ENCODE data around the gene AJUBA.
"Not testable (repeated sequence)": the region's sequence is repeated elsewhere in the genome, so short reads cannot be mapped to it uniquely, and the experiment has no call there.

AJUBA gene

GRCh38 chr14:22972313-22972930 is 9.9 kb downstream of the AJUBA start:
- peaks cover 21% of the 10 kb centered on the region for H3K4me1 ChIP-seq (ENCODE audit: insufficient read depth, low read length)
- peaks cover 71% of the 10 kb centered on the region for H3K36me3 ChIP-seq (ENCODE audit: insufficient read depth, low read length)
- H3K9me3 ChIP-seq (ENCODE audit: low read length), result no peaks in the 10 kb centered on the region
- no peaks in the 10 kb centered on the region for H3K27me3 ChIP-seq (ENCODE audit: insufficient read depth, low read length)
- H3K4me3 ChIP-seq (ENCODE audit: low read length), result no peak overlapping the region
- H2AFZ ChIP-seq (ENCODE audit: low read depth, low read length), result no peak overlapping the region

DNA sequence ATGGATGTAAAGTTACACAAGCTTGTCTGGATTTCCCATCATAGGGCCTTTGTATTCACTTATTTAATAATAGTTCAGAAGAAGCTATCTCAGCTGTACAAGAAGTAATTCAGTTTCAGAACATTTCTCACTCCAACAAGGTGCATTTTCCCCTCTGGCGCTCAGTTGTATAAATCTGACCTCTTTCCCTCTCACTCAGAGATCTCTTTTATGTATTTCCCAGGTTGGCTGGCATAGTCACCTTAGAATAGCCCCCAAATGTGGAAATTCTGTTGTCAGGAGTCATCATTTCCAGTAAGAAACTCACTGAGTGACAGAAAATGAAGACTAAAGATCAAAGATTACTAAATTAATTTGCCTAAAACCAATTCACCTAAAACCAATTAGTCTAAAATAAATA is 11.2 kb downstream of the AJUBA start:
- Histone ChIP-seq H3K4me1 (ENCODE audit: insufficient read depth, low read length) (peaks cover 8% of the 10 kb centered on the region), H3K36me3 (ENCODE audit: insufficient read depth, low read length) (peaks cover 58% of the 10 kb centered on the region), H3K4me3 (ENCODE audit: low read length) (no peak overlapping the region), H2AFZ (ENCODE audit: low read depth, low read length) (no peak overlapping the region), H3K9me3 (ENCODE audit: low read length) (no peaks in the 10 kb centered on the region), H3K27me3 (ENCODE audit: insufficient read depth, low read length) (no peaks in the 10 kb centered on the region)

DNA sequence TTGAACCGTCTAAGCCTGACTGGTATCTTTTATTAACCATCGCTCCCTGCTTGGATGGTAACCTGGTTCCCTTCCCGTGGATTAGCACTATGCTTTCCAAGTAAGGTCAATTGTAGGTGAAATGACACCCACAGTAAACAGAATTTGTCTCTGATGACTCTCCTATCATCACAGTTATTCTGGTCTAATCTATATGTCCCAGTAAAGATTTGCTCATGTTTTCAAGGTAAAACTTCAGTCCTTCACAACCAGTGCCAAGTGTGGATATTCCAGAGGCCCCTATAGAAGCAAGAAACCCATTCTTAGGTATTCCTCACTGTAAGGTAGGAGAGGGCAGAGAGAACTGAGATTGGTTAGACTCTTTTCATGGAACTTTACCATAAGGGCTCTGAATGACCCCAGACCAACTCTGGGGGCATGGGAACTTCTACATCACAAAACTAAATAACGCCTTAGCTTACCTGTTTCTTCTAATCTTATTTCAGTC is 15.5 kb downstream of the AJUBA start:
- peaks cover 20% of the 10 kb centered on the region for H3K36me3 ChIP-seq (ENCODE audit: insufficient read depth, low read length)
- no peak overlapping the region for H3K4me3 ChIP-seq (ENCODE audit: low read length)
- H3K27me3 ChIP-seq (ENCODE audit: insufficient read depth, low read length), result no peaks in the 10 kb centered on the region
- no peaks in the 10 kb centered on the region for H3K4me1 ChIP-seq (ENCODE audit: insufficient read depth, low read length)
- H3K9me3 ChIP-seq (ENCODE audit: low read length), result no peaks in the 10 kb centered on the region
- no peak overlapping the region for H2AFZ ChIP-seq (ENCODE audit: low read depth, low read length)

DNA sequence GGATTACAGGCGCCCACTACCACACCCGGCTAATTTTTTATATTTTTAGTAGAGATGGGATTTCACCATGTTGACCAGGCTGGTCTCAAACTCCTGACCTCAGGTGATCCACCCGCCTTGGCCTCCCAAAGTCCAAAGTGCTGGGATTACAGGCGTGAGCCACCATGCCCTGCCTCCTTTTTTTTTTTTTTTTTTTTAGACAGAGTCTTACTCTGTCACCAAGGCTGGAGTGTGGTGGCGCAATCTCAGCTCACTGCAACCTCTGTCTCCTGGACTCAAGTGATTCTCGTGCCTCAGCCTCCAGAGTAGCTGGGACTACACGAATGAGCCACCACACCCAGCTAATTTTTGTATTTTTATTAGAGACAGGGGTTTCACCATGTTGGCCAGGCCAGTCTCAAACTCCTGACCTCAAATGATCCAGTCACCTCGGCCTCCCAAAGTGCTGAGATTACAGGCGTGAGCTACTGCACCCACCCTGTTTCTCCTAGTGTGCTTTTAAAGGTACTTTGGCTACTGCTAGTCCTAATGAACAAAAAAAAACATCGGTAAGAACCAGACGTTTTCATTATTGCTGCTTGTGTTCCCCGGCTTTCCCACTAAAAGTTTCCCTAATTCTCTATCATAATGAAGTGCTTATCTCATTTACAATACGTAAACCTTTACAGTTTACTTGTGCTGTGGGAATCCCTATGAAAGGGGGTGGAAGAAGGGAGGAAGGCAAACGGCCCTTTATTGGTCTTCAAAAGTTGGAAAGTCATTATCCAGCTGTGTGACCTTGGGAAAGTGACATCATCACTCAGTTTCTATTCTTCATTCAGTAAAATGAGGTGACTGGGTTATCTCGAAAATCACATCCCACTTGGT is 16.2 kb downstream of the AJUBA start:
- not testable (repeated sequence) for H3K27me3 ChIP-seq (ENCODE audit: insufficient read depth, low read length)
- H3K36me3 ChIP-seq (ENCODE audit: insufficient read depth, low read length), result peaks cover 13% of the 10 kb centered on the region

DNA sequence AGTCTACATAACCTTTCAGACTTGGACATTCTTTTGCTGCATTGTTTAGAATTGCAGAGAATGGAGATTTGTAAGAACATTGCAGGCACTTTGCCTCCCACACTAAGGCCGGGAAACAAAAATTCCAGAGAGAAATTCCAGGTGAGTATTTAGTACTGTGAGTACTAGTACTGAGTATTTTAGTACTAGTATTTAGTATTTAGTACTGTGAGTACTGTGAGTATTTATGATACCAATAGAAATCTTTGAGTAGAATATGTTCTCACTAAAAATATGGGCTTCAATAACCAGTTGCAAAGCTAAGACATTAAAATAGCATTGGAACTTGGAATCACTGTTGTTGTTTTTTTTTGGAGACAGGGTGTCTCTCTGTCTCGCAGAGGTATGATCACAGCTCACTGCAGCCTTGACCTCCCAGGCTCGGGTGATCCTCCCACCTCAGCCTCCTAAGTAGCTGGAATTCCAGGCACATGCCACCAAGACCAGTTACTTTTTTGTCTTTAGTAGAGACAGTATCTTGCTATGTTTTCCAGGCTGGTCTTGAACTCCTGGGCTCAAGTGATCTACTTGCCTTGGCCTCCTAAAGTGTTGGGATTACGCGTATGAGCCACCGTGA is 20.2 kb downstream of the AJUBA start:
- Histone ChIP-seq H3K4me1 (ENCODE audit: insufficient read depth, low read length) (no peaks in the 10 kb centered on the region), H3K9me3 (ENCODE audit: low read length) (no peaks in the 10 kb centered on the region), H3K4me3 (ENCODE audit: low read length) (no peak overlapping the region), H3K27me3 (ENCODE audit: insufficient read depth, low read length) (no peaks in the 10 kb centered on the region), H3K36me3 (ENCODE audit: insufficient read depth, low read length) (no peaks in the 10 kb centered on the region), H2AFZ (ENCODE audit: low read depth, low read length) (no peak overlapping the region)

More for the DNA sequence above, 16.2 kb downstream of the AJUBA start:
- H3K9me3 ChIP-seq (ENCODE audit: low read length); H3K4me3 ChIP-seq (ENCODE audit: low read length); H3K4me1 ChIP-seq (ENCODE audit: insufficient read depth, low read length); H2AFZ ChIP-seq (ENCODE audit: low read depth, low read length): not testable (repeated sequence)

DNA sequence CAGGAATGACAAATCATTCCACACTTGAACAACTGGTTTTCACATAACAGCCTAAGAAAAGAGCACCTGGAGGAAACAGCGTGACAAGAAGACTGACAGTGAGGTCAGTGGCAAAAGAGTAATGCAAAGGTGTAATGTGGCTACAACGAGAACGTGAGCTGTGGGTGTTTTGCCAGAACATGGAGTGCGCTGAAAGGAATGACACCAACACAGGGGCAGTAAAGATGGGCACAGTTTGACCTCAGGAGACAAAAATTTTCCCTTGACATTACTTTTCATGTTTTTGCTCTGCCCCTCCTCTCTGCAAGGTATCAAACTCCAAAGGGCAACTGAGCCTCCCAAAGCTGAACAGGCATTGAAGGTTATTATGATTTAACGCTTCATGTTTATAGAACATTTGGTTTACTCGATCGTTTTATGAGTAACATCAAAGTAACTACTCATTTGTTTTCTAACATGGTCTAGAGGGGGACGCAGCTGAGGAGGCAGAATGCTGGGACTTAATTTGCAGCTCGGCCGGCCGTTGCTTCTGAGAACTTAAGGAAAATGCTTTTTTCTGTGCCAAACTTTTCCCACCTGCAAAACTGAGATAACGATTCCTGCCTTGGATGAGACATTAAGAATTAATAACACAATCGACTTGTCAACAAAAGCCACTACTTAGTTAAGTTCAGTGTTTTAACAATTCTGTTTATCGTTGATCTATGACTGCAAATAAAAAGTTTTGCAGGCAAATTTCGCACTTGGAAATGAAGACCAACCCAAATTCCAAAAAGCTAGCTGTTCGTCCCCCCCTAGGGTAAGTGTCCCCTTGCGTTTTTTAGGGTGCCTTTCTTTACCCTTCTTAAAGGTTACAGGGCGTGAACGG is 26.4 kb downstream of the AJUBA start:
- Histone ChIP-seq H3K27me3 (ENCODE audit: insufficient read depth, low read length) (no peaks in the 10 kb centered on the region), H3K4me3 (ENCODE audit: low read length) (peak overlapping the region; percentile 54), H3K9me3 (ENCODE audit: low read length) (no peaks in the 10 kb centered on the region), H3K36me3 (ENCODE audit: insufficient read depth, low read length) (peaks cover 20% of the 10 kb centered on the region), H3K4me1 (ENCODE audit: insufficient read depth, low read length) (peaks cover 11% of the 10 kb centered on the region), H2AFZ (ENCODE audit: low read depth, low read length) (peak overlapping the region; percentile 98)

DNA sequence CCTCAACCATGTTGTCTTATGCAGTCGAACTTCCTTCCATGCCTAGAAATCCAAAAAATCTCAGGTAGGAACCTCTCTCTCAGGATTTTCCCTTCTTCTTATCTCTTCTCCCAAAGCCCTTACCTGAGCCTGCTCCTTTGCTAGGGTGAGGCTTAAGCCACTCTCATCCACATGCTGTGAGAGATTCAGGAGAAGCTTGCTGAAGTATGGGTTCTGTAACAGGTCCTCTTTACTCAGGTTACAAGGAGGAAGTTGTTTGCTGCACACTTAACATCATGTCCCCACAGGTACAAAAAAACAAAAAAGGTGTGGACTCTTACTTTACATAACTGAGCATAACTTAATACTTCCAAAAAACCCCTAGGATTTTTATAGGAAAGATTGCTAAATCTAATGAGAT is 29.9 kb downstream of the AJUBA start:
- H3K4me3 ChIP-seq (ENCODE audit: low read length), result no peak overlapping the region

GRCh38 chr14:22951795-22952194 is 30.6 kb downstream of the AJUBA start:
- Histone ChIP-seq H3K36me3 (ENCODE audit: insufficient read depth, low read length) (peaks cover 47% of the 10 kb centered on the region), H3K4me1 (ENCODE audit: insufficient read depth, low read length) (peaks cover 11% of the 10 kb centered on the region)
- not testable (repeated sequence) for H3K4me3 ChIP-seq (ENCODE audit: low read length); H3K27me3 ChIP-seq (ENCODE audit: insufficient read depth, low read length); H3K9me3 ChIP-seq (ENCODE audit: low read length); H2AFZ ChIP-seq (ENCODE audit: low read depth, low read length)

More for the DNA sequence above, 29.9 kb downstream of the AJUBA start:
- H3K9me3 ChIP-seq (ENCODE audit: low read length), result no peaks in the 10 kb centered on the region
- H3K4me1 ChIP-seq (ENCODE audit: insufficient read depth, low read length), result peaks cover 11% of the 10 kb centered on the region
- peaks cover 42% of the 10 kb centered on the region for H3K36me3 ChIP-seq (ENCODE audit: insufficient read depth, low read length)
- H2AFZ ChIP-seq (ENCODE audit: low read depth, low read length), result no peak overlapping the region
- no peaks in the 10 kb centered on the region for H3K27me3 ChIP-seq (ENCODE audit: insufficient read depth, low read length)

DNA sequence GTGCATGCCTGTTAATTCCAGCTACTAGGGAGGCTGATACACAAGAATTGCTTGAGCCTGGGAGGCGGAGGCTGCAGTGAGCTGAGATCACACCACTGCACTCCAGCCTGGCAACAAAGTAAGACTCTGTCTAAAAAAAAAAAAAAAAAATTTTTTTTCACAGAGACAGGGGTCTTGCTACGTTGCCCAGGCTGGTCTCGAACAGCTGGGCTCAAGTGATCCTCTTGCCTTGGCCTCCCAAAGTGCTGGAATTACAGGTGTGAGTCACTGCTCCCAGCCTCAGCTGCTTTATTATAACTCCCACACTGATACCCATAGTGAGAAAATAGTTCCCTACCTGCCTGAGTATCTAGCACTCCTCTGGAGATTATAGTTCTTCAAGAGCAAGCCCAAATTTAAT is 36.7 kb downstream of the AJUBA start:
- Histone ChIP-seq H3K36me3 (ENCODE audit: insufficient read depth, low read length) (peaks cover 43% of the 10 kb centered on the region), H2AFZ (ENCODE audit: low read depth, low read length) (no peak overlapping the region), H3K4me3 (ENCODE audit: low read length) (no peak overlapping the region), H3K27me3 (ENCODE audit: insufficient read depth, low read length) (no peaks in the 10 kb centered on the region), H3K9me3 (ENCODE audit: low read length) (no peaks in the 10 kb centered on the region), H3K4me1 (ENCODE audit: insufficient read depth, low read length) (no peaks in the 10 kb centered on the region)

DNA sequence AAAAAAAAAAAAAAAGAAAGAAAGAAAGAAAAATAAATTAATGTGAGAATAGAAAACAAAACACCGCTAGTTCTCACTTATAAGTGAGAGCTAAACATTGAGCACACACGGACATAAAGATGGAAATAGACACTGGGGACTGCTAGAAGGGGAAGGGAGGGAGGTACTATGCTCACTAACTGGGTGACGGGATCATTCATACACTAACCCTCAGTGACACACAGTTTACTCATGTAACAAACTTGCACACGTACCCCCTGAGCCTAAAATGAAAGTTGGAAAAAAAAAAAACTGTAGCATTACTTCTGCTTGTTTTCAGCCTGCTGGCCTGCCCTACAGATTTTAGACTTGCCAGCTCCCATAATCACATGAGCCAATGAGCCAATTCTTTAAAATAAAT is 42.7 kb downstream of the AJUBA start:
- no peaks in the 10 kb centered on the region for H3K27me3 ChIP-seq (ENCODE audit: insufficient read depth, low read length)
- H3K36me3 ChIP-seq (ENCODE audit: insufficient read depth, low read length), result peaks cover 14% of the 10 kb centered on the region
- no peaks in the 10 kb centered on the region for H3K9me3 ChIP-seq (ENCODE audit: low read length)
- H3K4me1 ChIP-seq (ENCODE audit: insufficient read depth, low read length), result no peaks in the 10 kb centered on the region
- no peak overlapping the region for H2AFZ ChIP-seq (ENCODE audit: low read depth, low read length)
- H3K4me3 ChIP-seq (ENCODE audit: low read length), result no peak overlapping the region

- Histone ChIP-seq H3K36me3 (ENCODE audit: insufficient read depth, low read length) (peaks cover 4% of the 10 kb centered on the region), H2AFZ (ENCODE audit: low read depth, low read length) (no peak overlapping the region), H3K4me3 (ENCODE audit: low read length) (no peak overlapping the region), H3K27me3 (ENCODE audit: insufficient read depth, low read length) (no peaks in the 10 kb centered on the region), H3K4me1 (ENCODE audit: insufficient read depth, low read length) (peaks cover 5% of the 10 kb centered on the region), H3K9me3 (ENCODE audit: low read length) (no peaks in the 10 kb centered on the region)
These were observed 47.2 kb downstream of the AJUBA start for GRCh38 chr14:22935156-22935555.

GRCh38 chr14:22932146-22932545 is 50.2 kb downstream of the AJUBA start:
- no peak overlapping the region for H3K4me3 ChIP-seq (ENCODE audit: low read length)
- peaks cover 3% of the 10 kb centered on the region for H3K36me3 ChIP-seq (ENCODE audit: insufficient read depth, low read length)
- H3K9me3 ChIP-seq (ENCODE audit: low read length), result no peaks in the 10 kb centered on the region
- H3K27me3 ChIP-seq (ENCODE audit: insufficient read depth, low read length), result no peaks in the 10 kb centered on the region
- no peak overlapping the region for H2AFZ ChIP-seq (ENCODE audit: low read depth, low read length)
- peaks cover 21% of the 10 kb centered on the region for H3K4me1 ChIP-seq (ENCODE audit: insufficient read depth, low read length)
